Measurements from ENCODE around the gene SOBP. TPM values are rescaled to one million over a fixed set of nuclear protein-coding genes. Genes with fewer than 3 reads are reported as not detected.
A peak's percentile ranks its signal among the peaks of the same experiment; 100 is the strongest.

Gene SOBP
- total and polyA plus RNA-seq, 2 donors (not counting 1 experiment from before 2014, with no cell fraction given), result 2.7 to 6.3 TPM

- Histone ChIP-seq H3K4me2 (ENCODE audit: extremely low read depth, insufficient read depth, low read length) (no peak overlapping the region), H3K4me1 (ENCODE audit: control insufficient read depth, extremely low read depth, insufficient read depth, low read length) (peaks cover 26% of the 10 kb centered on the region), H3K9ac (ENCODE audit: insufficient read depth, low read length) (no peak overlapping the region), H3K27me3 (ENCODE audit: control insufficient read depth, insufficient read depth, low read length) (no peaks in the 10 kb centered on the region), H3K4me3 (replicated peaks in 1 of 4; ENCODE audit: control extremely low read depth in 1 of 4, insufficient read depth in 1 of 4, low read depth in 3 of 4, low read length in 4 of 4) (no peak overlapping the region), H3K9me3 (ENCODE audit: control insufficient read depth, insufficient read depth, low read depth, low read length) (no peaks in the 10 kb centered on the region), H4K20me1 (ENCODE audit: control insufficient read depth, extremely low read depth, insufficient read depth, low read length) (no peaks in the 10 kb centered on the region), H3K27ac (ENCODE audit: insufficient read depth, low read length) (no peak overlapping the region), H3K36me3 (ENCODE audit: control insufficient read depth, insufficient read depth, low read length) (peaks cover 3% of the 10 kb centered on the region), H3K79me2 (ENCODE audit: control insufficient read depth, insufficient read depth, low read length) (no peaks in the 10 kb centered on the region), H2AFZ (ENCODE audit: low read length) (no peak overlapping the region)
- no peak for DNase-seq (ENCODE audit: low read depth in 2 of 2)
- TF ChIP-seq CTCF (conservative IDR thresholded peaks at IDR 0.05 in 1 of 2, IDR thresholded peaks at IDR 0.05 in 1 of 2; ENCODE audit: low read depth in 1 of 2, low read length in 2 of 2), result no peak
- no peak for TF ChIP-seq EZH2 (IDR thresholded peaks at IDR 0.05; ENCODE audit: low read length, missing control alignments)
Measured at GRCh38 chr6:107662333-107662732, 172.4 kb downstream of the SOBP start.

GRCh38 chr6:107663308-107663707 is 173.4 kb downstream of the SOBP start:
- no peak for TF ChIP-seq EZH2 (IDR thresholded peaks at IDR 0.05; ENCODE audit: low read length, missing control alignments)
- no peak for TF ChIP-seq CTCF (conservative IDR thresholded peaks at IDR 0.05 in 1 of 2, IDR thresholded peaks at IDR 0.05 in 1 of 2; ENCODE audit: low read depth in 1 of 2, low read length in 2 of 2)
- H3K27ac ChIP-seq (ENCODE audit: insufficient read depth, low read length), result no peak overlapping the region
- no peak overlapping the region for H3K4me3 ChIP-seq (replicated peaks in 1 of 4; ENCODE audit: control extremely low read depth in 1 of 4, insufficient read depth in 1 of 4, low read depth in 3 of 4, low read length in 4 of 4)

GRCh38 chr6:107665382-107665781 is 175.5 kb downstream of the SOBP start:
- Histone ChIP-seq H3K27me3 (ENCODE audit: control insufficient read depth, insufficient read depth, low read length) (no peaks in the 10 kb centered on the region), H3K4me2 (ENCODE audit: extremely low read depth, insufficient read depth, low read length) (peak overlapping the region; percentile 65), H4K20me1 (ENCODE audit: control insufficient read depth, extremely low read depth, insufficient read depth, low read length) (no peaks in the 10 kb centered on the region), H3K9me3 (ENCODE audit: control insufficient read depth, insufficient read depth, low read depth, low read length) (no peaks in the 10 kb centered on the region), H2AFZ (ENCODE audit: low read length) (peak overlapping the region; percentile 29), H3K36me3 (ENCODE audit: control insufficient read depth, insufficient read depth, low read length) (peaks cover 3% of the 10 kb centered on the region), H3K79me2 (ENCODE audit: control insufficient read depth, insufficient read depth, low read length) (no peaks in the 10 kb centered on the region), H3K27ac (ENCODE audit: insufficient read depth, low read length) (peak overlapping the region; percentile 59), H3K9ac (ENCODE audit: insufficient read depth, low read length) (no peak overlapping the region), H3K4me3 (replicated peaks in 1 of 4; ENCODE audit: control extremely low read depth in 1 of 4, insufficient read depth in 1 of 4, low read depth in 3 of 4, low read length in 4 of 4) (no peak overlapping the region), H3K4me1 (ENCODE audit: control insufficient read depth, extremely low read depth, insufficient read depth, low read length) (peaks cover 23% of the 10 kb centered on the region)
- TF ChIP-seq EZH2 (IDR thresholded peaks at IDR 0.05; ENCODE audit: low read length, missing control alignments), result no peak
- TF ChIP-seq CTCF (conservative IDR thresholded peaks at IDR 0.05 in 1 of 2, IDR thresholded peaks at IDR 0.05 in 1 of 2; ENCODE audit: low read depth in 1 of 2, low read length in 2 of 2), result no peak
- DNase-seq (ENCODE audit: low read depth in 2 of 2), result peak; percentile 60 to 75

More at GRCh38 chr6:107663308-107663707, 173.4 kb downstream of the SOBP start:
- H3K36me3 ChIP-seq (ENCODE audit: control insufficient read depth, insufficient read depth, low read length), result peaks cover 3% of the 10 kb centered on the region
- no peaks in the 10 kb centered on the region for H4K20me1 ChIP-seq (ENCODE audit: control insufficient read depth, extremely low read depth, insufficient read depth, low read length)
- no peaks in the 10 kb centered on the region for H3K27me3 ChIP-seq (ENCODE audit: control insufficient read depth, insufficient read depth, low read length)
- no peak overlapping the region for H2AFZ ChIP-seq (ENCODE audit: low read length)
- no peaks in the 10 kb centered on the region for H3K9me3 ChIP-seq (ENCODE audit: control insufficient read depth, insufficient read depth, low read depth, low read length)
- no peaks in the 10 kb centered on the region for H3K79me2 ChIP-seq (ENCODE audit: control insufficient read depth, insufficient read depth, low read length)
- H3K4me1 ChIP-seq (ENCODE audit: control insufficient read depth, extremely low read depth, insufficient read depth, low read length), result peaks cover 23% of the 10 kb centered on the region
- no peak overlapping the region for H3K9ac ChIP-seq (ENCODE audit: insufficient read depth, low read length)
- no peak for DNase-seq (ENCODE audit: low read depth in 2 of 2)
- no peak overlapping the region for H3K4me2 ChIP-seq (ENCODE audit: extremely low read depth, insufficient read depth, low read length)
